Measurements from ENCODE around the gene OLFM4. TPM values are rescaled to one million over a fixed set of nuclear protein-coding genes. Genes with fewer than 3 reads are reported as not detected.

The OLFM4 gene
- total and polyA plus RNA-seq, 2 of the 8 experiments (the other 6 are each of a cell fraction or from before 2014, with no cell fraction given) = not detected

GRCh38 chr13:53052675-53053074 is 24.1 kb downstream of the OLFM4 start (continued):
- TF ChIP-seq SIN3A (conservative IDR thresholded peaks at IDR 0.05 in 1 of 2, IDR thresholded peaks at IDR 0.05 in 1 of 2; ENCODE audit: low read depth in 1 of 2, low read length in 2 of 2) = no peak
- no peak for TF ChIP-seq GTF2F1 (IDR thresholded peaks at IDR 0.05; ENCODE audit: borderline replicate concordance, low read depth, low read length)
- TF ChIP-seq ZNF274 (IDR thresholded peaks at IDR 0.05; ENCODE audit: borderline replicate concordance, extremely low read depth, low read length) = no peak
